ENCODE data around the gene ENTPD1.

Gene ENTPD1

DNA sequence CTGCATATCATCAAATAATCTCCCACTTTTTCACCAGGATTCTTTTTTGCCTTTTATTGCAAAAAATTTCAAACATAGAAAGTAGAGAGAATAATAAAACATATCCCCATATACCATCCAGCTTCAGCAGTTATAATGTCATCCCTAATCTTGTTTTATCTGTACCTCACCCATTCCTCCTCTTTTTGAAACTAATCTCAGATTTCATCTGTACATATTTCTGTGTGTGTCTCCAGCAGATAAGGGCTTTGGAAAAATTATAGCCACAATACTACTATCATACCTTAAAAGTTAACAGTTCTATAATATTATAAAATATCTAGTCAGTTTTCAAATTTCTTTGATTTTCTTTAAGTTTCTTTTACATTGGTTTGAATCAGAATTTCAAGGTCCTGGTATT lies 7.6 kb upstream of the ENTPD1 start:
- TF ChIP-seq, protein P1, sequence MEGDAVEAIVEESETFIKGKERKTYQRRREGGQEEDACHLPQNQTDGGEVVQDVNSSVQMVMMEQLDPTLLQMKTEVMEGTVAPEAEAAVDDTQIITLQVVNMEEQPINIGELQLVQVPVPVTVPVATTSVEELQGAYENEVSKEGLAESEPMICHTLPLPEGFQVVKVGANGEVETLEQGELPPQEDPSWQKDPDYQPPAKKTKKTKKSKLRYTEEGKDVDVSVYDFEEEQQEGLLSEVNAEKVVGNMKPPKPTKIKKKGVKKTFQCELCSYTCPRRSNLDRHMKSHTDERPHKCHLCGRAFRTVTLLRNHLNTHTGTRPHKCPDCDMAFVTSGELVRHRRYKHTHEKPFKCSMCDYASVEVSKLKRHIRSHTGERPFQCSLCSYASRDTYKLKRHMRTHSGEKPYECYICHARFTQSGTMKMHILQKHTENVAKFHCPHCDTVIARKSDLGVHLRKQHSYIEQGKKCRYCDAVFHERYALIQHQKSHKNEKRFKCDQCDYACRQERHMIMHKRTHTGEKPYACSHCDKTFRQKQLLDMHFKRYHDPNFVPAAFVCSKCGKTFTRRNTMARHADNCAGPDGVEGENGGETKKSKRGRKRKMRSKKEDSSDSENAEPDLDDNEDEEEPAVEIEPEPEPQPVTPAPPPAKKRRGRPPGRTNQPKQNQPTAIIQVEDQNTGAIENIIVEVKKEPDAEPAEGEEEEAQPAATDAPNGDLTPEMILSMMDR (IDR thresholded peaks at IDR 0.05) = no peak

DNA sequence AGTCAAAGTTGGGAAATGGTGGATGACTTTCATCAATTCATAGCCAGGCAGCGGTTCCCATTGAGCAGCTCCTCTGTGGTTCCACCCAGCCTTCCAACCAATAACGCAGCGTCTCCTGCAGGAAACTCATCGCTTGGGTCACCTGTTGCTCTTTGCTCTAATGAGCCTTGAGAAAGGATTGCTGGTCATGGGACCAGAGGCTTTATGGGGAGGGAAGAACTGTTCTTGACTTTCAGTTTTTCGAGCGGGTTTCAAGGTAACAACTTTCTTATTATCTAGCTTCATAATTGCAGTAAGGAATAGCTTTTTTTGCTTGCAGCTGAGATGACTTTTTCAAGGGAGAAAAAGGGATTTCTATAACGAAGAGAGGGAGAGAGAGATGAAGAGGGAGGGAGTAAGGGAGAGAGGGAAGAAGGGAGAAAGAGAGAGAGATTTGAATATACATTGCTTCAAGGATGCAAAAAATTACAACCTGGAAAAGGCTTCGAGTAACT lies 405 bp upstream of the ENTPD1 start:
- TF ChIP-seq, protein P1 (IDR thresholded peaks at IDR 0.05) = no peak

DNA sequence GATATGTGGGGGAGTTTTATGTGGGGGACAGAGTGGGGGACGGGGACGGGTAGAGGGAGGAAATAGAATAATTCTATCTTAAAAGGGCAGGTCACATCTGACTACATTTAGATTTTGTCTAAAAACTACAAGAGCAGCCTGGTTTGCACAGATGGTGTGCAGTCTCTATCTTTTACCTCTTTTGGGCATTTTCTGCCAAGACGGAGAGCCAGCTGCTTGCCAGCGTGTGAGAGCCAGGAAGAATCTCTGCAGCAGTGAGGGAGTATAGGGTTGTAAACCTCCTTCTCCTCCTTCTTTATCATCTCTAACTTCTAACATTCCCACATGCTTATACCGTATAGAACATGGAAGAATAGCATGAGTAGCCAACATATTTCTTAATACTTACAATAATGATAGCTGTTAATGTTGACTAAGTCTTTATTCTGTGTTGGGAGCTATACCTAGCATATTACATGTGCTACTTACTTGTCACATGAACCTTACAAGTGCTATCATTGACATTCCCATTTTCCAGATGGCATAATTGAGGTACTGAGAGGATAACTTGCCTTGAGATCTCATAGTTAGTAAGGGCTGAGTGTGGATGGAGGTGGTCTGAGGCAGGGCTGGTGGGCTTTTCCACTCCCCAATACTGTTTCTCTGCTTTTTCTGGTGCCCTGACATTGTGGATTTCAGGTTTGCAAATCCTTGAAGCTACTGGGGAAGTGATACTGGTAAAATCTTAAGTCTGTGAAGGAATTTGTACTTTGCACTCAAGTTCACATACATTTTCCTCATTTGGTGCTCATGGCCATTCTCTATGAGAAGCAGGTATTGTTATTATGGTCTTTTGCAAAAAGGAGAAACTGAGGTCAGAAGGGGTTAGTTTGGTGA lies 1.1 kb downstream of the ENTPD1 start:
- TF ChIP-seq, protein P1 (IDR thresholded peaks at IDR 0.05) = no peak

DNA sequence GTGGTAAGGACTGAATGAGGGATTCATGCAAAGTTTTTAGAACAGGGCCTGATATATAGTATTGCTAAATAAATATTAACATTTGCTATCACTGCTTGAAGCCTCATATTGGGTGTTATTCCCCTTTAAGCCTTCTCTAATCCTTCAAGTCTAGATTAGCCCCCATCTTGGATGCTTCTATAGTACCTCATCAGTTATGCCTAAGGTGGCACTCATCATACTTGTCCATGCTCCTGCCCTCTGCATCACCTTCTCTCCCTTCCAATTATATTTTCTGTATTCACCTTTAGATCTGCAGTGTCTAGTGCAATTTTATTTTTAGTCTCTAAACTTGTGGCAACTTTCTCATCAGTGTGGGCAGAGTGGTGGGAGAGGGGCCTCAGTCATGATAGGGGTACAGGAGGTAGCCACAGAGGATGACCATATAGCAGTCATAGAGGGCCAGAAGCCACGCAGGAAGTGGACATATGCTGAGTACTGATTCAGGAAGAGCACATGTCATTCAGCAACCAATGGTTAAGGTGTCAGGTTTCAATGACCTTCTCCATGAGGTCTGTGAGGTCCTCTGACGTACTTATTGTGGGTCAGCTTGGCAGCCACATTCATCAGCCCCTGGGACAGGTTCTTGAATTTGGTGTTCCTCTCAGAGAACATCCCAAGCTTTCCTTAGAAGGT lies 2.5 kb downstream of the ENTPD1 start:
- TF ChIP-seq, protein P1 (IDR thresholded peaks at IDR 0.05) = no peak

DNA sequence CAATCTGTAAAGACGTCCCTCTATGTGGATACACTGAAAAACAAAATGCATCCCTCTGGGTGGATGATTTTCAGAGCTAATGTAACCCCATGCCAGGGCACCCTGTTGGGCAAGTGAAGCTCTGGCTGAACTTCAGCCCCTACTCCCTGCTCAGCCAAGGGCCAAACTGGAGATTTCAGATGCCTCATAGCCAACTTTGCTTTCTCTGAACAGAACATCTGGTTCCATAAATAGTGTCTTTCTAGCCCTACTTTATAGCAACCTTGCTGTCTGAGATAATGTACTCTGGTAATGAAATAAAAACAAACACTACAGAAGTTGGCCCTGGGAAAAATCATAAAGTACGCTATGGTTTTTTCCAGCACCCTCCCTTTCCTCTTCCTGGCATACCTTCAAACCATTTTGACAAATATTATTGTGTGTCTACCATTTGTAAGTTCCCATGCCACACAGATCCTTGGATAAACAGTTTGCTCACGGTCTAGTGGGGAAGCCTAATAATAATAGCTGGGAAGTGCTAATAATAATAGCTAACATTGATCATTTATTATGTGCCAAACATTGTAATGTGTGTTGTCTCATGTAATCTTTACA lies 3.4 kb downstream of the ENTPD1 start:
- TF ChIP-seq, protein P1 (IDR thresholded peaks at IDR 0.05) = no peak

DNA sequence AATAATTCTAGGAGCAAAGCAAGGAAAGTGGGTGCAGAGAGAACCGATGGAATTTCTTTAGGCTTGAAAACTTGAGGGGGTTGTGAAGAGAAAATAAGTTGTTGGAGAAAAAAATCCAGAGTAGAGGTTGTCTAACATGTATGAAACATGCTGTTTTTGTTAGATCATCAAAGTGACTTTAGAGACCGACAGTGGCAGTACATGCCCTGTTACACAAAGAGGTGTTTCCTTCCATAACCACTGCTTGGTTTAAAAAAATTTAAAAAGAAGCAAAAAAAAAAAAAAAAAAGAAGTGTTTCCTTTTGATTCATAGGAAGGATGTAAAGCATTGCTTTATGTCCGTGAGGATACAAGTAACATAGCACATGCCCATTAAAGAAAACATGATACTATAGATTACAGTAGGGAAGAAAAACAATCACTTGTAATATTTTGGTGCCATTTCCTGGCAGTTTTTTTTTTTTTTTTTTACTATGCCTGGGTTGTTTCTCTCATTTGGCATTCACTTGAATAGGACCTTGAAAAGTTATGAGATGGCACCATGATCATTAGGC lies 6.1 kb downstream of the ENTPD1 start:
- TF ChIP-seq, protein P1 (IDR thresholded peaks at IDR 0.05) = no peak

DNA sequence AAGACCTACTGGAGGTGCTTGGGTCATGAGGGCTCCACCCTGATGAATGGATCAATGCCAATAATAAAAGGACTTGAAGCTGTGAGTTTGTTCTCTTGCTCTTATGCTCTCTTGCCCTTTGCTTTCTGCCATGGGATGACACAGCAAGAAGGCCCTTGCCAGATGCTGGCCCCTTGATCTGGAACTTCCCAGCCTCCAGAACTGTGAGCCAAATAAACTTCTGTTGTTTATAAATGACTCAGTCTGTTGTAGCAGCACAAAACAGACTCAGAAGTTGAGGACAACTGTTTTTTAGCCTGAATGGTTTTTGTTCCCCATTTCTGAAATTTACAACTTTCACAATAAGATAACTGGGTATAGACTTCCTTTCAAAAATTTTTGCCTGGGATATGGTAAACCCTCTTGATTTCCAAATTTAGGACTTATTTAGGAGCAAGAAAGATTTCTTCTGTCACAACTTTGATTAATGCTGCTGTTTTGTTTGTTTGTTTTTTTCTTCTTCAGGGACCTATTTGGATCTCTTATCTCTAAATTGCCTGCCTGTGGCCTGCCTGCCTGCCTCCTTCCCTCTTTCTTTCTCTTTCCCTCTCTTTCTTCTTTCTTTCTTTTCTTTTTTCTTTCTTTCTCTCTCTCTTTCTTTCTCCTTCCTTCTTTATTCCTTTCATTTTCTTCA lies 12.1 kb downstream of the ENTPD1 start:
- TF ChIP-seq, protein P1 (IDR thresholded peaks at IDR 0.05) = no peak
